ENCODE data around the gene IZUMO1. TPM values are rescaled to one million over a fixed set of nuclear protein-coding genes. Genes with fewer than 3 reads are reported as not detected.

Gene IZUMO1
- total and polyA plus RNA-seq, 4 experiments from 2014 or later: not detected

DNA sequence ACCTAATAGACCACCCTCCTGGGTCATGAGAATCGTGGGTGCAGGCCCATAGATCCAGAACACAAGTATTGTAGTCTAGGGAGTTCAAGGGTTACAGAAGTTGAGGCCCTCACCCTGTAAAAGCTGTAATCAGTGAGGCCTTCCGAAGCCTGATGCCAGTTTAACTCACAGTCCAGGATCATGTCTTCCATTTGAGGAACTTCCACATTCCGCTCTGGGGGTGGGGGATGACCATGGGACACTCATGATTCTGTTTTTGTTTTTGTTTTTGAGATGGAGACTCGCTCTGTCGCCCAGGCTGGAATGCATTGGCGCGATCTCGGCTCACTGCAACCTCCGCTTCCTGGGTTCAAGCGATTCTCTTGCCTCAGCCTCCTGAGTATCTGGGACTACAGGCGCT is 4.6 kb downstream of the IZUMO1 start:
- no peak overlapping the region for H3K27ac ChIP-seq (ENCODE audit: low read depth, low read length)
- POLR2A ChIA-PET (ENCODE audit: partially characterized antibody): no interaction called here

DNA sequence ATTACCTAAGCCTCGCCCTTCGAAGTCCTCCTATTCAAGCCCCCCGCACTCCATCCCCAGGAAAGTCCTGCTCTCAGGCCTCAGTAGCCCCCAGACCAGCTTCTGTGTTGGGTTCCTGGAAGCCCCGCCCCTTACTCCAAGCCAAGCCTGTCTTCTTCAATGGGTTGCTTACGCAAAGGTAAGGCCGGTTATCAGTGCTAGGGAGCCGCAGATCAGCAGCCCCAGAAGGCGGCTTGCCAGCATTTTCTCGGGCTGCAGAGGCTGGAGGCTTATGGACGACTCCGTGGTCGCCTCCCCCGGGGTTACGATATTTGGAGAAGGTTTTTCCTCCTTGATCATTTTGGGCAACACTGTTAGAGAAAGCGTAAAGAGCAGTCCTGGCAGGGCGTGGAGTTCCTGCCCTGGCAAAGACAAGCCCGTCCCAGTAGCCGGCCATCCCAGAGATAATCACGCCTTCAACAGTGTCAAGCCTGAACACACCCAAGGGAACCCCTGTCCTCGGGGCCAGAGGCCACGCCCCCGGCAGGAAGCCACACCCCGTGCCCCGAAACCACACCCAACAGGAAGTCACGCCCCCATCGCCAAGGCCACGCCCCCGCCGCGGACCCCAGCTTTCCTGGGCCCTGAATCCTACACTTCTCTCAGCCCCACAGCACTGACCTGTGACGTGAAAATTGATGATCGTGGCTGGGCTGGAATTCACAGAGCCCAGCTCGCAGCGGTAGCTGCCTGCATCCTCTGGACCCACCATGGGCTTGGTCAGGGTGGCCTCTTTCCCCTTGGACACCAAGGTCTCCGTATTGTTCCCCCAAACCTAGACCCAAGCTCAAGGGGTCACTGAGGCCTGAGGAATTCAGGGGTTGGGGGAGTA is 5.3 kb downstream of the IZUMO1 start:
- H3K9me3 ChIP-seq (ENCODE audit: control insufficient read depth in 1 of 2, low read length in 2 of 2): no peaks in the 10 kb centered on the region
- no peak overlapping the region for H3K27ac ChIP-seq (ENCODE audit: low read depth, low read length)
- ChIA-PET CTCF (ENCODE audit: partially characterized antibody) (no interaction called here), POLR2A (ENCODE audit: partially characterized antibody) (no interaction called here)
- H3K4me3 ChIP-seq (ENCODE audit: low read length in 2 of 2): no peak overlapping the region
- H3K36me3 Mint-ChIP-seq: no peaks in the 10 kb centered on the region
- H3K27ac Mint-ChIP-seq: peak overlapping the region in 3 of 7 donors; percentile 42 to 81 (median 62)
- peak in 1 of 5 donors; percentile 35 for DNase-seq
- peaks cover 8 to 32% (median 20%) of the 10 kb centered on the region in 4 donors for H3K4me1 Mint-ChIP-seq
- intact Hi-C loops (cut with micrococcal nuclease): no loop called here
- no peaks in the 10 kb centered on the region for H3K9me3 Mint-ChIP-seq
- H3K27me3 Mint-ChIP-seq: peaks cover 0 to 4% of the 10 kb centered on the region in 2 donors
- no peaks in the 10 kb centered on the region for H3K36me3 ChIP-seq (ENCODE audit: insufficient read depth, low read length)
- peak overlapping the region in 6 of 8 donors; percentile 9 to 59 (median 26) for H3K4me3 Mint-ChIP-seq
- H3K27me3 ChIP-seq (ENCODE audit: insufficient read depth, low read length): peaks cover 2% of the 10 kb centered on the region
- H3K4me1 ChIP-seq (ENCODE audit: insufficient read depth, low read length): peaks cover 29% of the 10 kb centered on the region

More for the DNA sequence above, 4.6 kb downstream of the IZUMO1 start:
- no peak overlapping the region for H3K27ac Mint-ChIP-seq
- intact Hi-C loops (cut with micrococcal nuclease): no loop called here
- Histone ChIP-seq H3K9me3 (ENCODE audit: control insufficient read depth in 1 of 2, low read length in 2 of 2) (no peaks in the 10 kb centered on the region), H3K27me3 (ENCODE audit: insufficient read depth, low read length) (peaks cover 5% of the 10 kb centered on the region), H3K4me1 (ENCODE audit: insufficient read depth, low read length) (peaks cover 36% of the 10 kb centered on the region), H3K4me3 (ENCODE audit: low read length in 2 of 2) (no peak overlapping the region), H3K36me3 (ENCODE audit: insufficient read depth, low read length) (no peaks in the 10 kb centered on the region)
- no peaks in the 10 kb centered on the region for H3K36me3 Mint-ChIP-seq
- peaks cover 8 to 35% (median 22%) of the 10 kb centered on the region in 4 donors for H3K4me1 Mint-ChIP-seq
- CTCF ChIA-PET (ENCODE audit: partially characterized antibody): no interaction called here
- H3K27me3 Mint-ChIP-seq: peaks cover 0 to 4% of the 10 kb centered on the region in 2 donors
- H3K9me3 Mint-ChIP-seq: no peaks in the 10 kb centered on the region
- H3K4me3 Mint-ChIP-seq: peak overlapping the region in 1 of 8 donors; percentile 39
- no peak for DNase-seq

DNA sequence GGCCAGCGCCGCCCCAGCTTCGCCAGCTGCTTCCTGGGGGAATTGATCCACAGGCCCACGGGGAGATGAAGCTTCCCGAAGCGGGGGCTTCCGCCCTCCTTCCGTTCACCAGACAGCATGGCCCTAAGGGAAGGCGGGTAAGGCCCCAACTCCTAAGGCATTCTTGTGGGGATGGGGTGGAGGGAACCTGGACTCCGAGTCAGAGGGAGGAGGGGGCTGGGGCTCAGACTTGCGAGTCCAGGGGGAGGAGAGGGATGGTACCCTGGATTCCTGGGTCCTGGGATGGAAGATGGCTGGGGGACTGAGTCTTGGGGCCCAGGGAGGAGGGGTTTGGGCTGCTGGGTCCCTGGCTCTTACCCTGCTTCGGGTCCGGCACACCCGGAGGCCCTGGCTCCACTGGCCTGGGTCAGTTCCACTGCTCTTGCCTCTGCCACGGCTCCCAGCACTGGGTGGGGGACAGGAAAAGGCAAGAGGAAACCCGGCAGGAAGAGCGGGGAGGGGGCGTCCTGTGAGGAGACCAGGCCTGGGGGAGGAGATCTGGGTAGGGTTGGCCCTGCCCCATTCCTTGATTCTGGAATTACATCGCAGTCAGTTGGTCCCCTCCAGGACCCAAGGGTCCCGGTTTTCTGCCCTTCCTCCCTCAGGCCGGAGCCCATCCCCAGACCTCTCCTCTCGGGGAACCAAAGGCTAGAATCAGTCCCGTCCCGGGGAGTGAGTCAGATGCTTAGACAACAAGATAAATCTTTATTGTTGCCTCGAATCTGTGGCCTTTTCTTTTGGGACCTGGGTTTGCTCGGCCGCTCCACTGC is 6.3 kb downstream of the IZUMO1 start, which contains the start of gene RASIP1:
TSS of gene RASIP1 (minus strand) at position 447 of the 809 bp plus-strand sequence. CDS start at position 119, 328 bp downstream.
- Mint-ChIP-seq H3K4me3 (peak within 1 kb of the TSS in 6 of 8 donors; percentile 24 to 64 (median 38)), H3K36me3 (no peaks in the 10 kb centered on the region), H3K27me3 (no peaks in the 10 kb centered on the region), H3K4me1 (peaks cover 5 to 28% (median 16%) of the 10 kb centered on the region in 4 donors), H3K27ac (peak within 1 kb of the TSS in 4 of 7 donors; percentile 42 to 81 (median 52)), H3K9me3 (no peaks in the 10 kb centered on the region)
- Histone ChIP-seq H3K4me1 (ENCODE audit: insufficient read depth, low read length) (peaks cover 29% of the 10 kb centered on the region), H3K4me3 (ENCODE audit: low read length in 2 of 2) (peak within 1 kb of the TSS in 1 of 2 donors; percentile 24), H3K9me3 (ENCODE audit: control insufficient read depth in 1 of 2, low read length in 2 of 2) (no peaks in the 10 kb centered on the region), H3K36me3 (ENCODE audit: insufficient read depth, low read length) (no peaks in the 10 kb centered on the region), H3K27me3 (ENCODE audit: insufficient read depth, low read length) (no peaks in the 10 kb centered on the region), H3K27ac (ENCODE audit: low read depth, low read length) (no peak within 1 kb of the TSS)
- DNase-seq: peak in 1 of 5 donors; percentile 35
- ChIA-PET POLR2A (ENCODE audit: partially characterized antibody) (interaction anchor here (2.1 to 2.7 kb wide), 5 partner anchors 10 to 103 kb away, joined by 5 to 37 read pairs (median 13); partner anchors contain the start of gene DBP), CTCF (ENCODE audit: partially characterized antibody) (interaction anchor here (1.3 to 2.7 kb wide), 3 partner anchors 13 to 16 kb away, joined by 3 to 12 read pairs (median 12); partner anchors contain the start of gene FGF21)
- intact Hi-C loops (cut with micrococcal nuclease): no loop called here

DNA sequence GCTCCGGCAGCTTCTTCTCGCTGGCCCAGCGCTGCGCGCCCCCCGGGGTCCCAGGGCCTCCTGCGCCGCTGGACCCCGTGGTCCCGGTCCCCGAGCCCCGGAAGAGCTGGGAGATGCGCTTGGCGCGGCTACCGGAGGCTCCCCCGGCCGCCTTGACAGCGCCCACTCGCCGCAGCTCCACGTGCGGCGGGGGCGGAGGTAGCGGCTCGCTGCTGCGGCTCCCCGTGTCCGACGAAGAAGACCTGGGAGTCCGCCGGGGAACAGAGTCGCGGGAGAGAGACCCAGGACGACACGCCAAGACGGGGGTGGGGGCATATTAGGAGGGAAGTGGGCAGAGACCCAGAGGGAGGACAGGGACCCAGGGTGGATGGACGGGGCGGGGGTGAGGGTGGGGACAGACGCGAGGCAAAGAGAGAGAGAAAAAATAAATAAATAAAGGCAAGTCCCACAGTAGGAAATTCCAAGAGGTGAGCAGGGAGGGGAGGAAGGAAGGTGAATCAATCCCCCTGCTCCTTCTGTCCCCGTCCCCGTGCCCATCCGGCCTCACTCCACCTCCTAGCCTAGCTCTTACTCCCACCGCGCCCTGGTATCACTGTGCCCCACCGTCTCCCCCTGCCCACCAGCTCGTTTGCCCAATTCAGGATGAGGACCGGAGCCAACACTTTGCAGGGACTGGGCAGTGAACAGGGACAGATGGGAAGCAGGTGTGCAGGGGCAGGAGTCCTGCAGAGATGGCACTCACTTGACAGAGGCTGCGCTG is 7.1 kb downstream of the IZUMO1 start:
- peak in 1 of 5 donors; percentile 34 for DNase-seq
- Histone ChIP-seq H3K4me3 (ENCODE audit: low read length in 2 of 2) (peak overlapping the region in 1 of 2 donors; percentile 24), H3K27me3 (ENCODE audit: insufficient read depth, low read length) (no peaks in the 10 kb centered on the region), H3K4me1 (ENCODE audit: insufficient read depth, low read length) (peaks cover 29% of the 10 kb centered on the region), H3K9me3 (ENCODE audit: control insufficient read depth in 1 of 2, low read length in 2 of 2) (no peaks in the 10 kb centered on the region), H3K36me3 (ENCODE audit: insufficient read depth, low read length) (no peaks in the 10 kb centered on the region), H3K27ac (ENCODE audit: low read depth, low read length) (no peak overlapping the region)
- H3K4me3 Mint-ChIP-seq: peak overlapping the region in 5 of 8 donors; percentile 24 to 64 (median 44)
- H3K36me3 Mint-ChIP-seq: no peaks in the 10 kb centered on the region
- peaks cover 3 to 28% (median 16%) of the 10 kb centered on the region in 4 donors for H3K4me1 Mint-ChIP-seq
- CTCF ChIA-PET (ENCODE audit: partially characterized antibody): interaction anchor here (0.7 to 2.7 kb wide), 11 partner anchors 9 to 253 kb away, joined by 3 to 12 read pairs (median 4); partner anchors contain the start of genes CA11, FGF21 and GYS1
- POLR2A ChIA-PET (ENCODE audit: partially characterized antibody): interaction anchor here (0.6 to 2.7 kb wide), 13 partner anchors 8 to 253 kb away, joined by 3 to 37 read pairs (median 8); partner anchors contain the start of genes CA11, DBP, FUT1 and GYS1
- intact Hi-C loops (cut with micrococcal nuclease): loop anchor here (2.0 kb wide), 2 partner anchors 65 to 103 kb away; partner anchors contain the start of gene DBP
- no peaks in the 10 kb centered on the region for H3K9me3 Mint-ChIP-seq
- H3K27ac Mint-ChIP-seq: peak overlapping the region in 3 of 7 donors; percentile 10 to 42 (median 12)
- no peaks in the 10 kb centered on the region for H3K27me3 Mint-ChIP-seq

DNA sequence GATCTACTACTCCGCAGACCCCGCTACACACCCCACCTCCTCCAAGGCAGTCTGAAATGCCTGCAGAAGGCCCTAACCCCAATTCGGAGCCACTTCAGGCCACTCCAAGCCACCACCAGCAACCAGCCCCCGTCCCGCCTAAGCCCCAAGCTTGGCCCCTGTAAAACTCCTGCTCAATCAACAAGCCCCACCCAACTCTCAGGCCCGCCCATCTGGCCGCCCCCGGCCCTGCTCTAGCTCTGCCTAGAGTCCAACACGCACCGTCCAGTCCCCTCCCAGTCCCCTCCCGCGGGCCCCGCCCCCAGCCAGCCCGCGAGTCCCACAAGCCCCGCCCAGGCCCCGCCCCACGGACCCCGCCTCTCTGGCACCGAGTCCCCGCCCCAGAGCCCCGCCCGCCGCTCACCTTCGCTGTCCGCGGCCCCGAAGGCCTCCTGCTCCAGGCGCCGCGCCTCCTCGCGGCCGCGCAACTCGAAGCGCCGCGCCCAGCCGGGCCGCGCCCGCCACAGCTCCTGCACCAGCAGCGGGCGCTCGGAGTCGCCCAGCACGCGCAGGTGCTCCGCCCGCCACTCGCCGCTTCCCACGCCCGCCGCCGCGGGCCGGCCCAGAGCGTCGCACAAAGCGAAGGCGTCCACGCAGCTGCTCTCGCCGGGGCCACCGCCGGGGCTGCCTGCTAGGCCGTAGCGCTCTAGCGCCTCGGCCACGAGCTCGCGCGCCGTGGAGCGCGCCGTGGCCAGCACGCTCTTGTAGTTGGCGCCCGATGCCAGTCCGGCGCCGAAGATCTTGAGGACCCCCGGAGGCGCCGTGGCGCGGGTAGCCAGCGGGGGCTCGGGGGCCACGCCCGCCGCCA is 7.9 kb downstream of the IZUMO1 start:
- no peaks in the 10 kb centered on the region for H3K27me3 Mint-ChIP-seq
- Histone ChIP-seq H3K4me3 (ENCODE audit: low read length in 2 of 2) (peak overlapping the region in 1 of 2 donors; percentile 24), H3K27me3 (ENCODE audit: insufficient read depth, low read length) (no peaks in the 10 kb centered on the region), H3K4me1 (ENCODE audit: insufficient read depth, low read length) (peaks cover 29% of the 10 kb centered on the region), H3K9me3 (ENCODE audit: control insufficient read depth in 1 of 2, low read length in 2 of 2) (no peaks in the 10 kb centered on the region), H3K36me3 (ENCODE audit: insufficient read depth, low read length) (no peaks in the 10 kb centered on the region), H3K27ac (ENCODE audit: low read depth, low read length) (no peak overlapping the region)
- H3K4me1 Mint-ChIP-seq: peaks cover 3 to 28% (median 16%) of the 10 kb centered on the region in 4 donors
- POLR2A ChIA-PET (ENCODE audit: partially characterized antibody): interaction anchor here (0.7 to 2.7 kb wide), 13 partner anchors 9 to 254 kb away, joined by 3 to 37 read pairs (median 8); partner anchors contain the start of genes CA11, DBP, GYS1 and RPL18
- peak overlapping the region; percentile 31 to 72 (median 62) for H3K4me3 Mint-ChIP-seq
- peak overlapping the region in 6 of 7 donors; percentile 27 to 92 (median 72) for H3K27ac Mint-ChIP-seq
- CTCF ChIA-PET (ENCODE audit: partially characterized antibody): interaction anchor here (0.7 to 2.7 kb wide), 11 partner anchors 10 to 254 kb away, joined by 3 to 12 read pairs (median 4); partner anchors contain the start of genes CA11, FGF21 and GYS1
- H3K9me3 Mint-ChIP-seq: no peaks in the 10 kb centered on the region
- DNase-seq: peak; percentile 85 to 91 (median 86)
- intact Hi-C loops (cut with micrococcal nuclease): loop anchor here (1.0 to 2.0 kb wide), 4 partner anchors 24 to 102 kb away; partner anchors contain the start of genes CA11 and DBP
- no peaks in the 10 kb centered on the region for H3K36me3 Mint-ChIP-seq

All from CD4-positive, alpha-beta memory T cell (primary cell).